ENCODE measurements around the gene SLAMF9.

GRCh38 chr1:159914252-159915018, 39.6 kb downstream of the SLAMF9 start:
- TF ChIP-seq POLR2AphosphoS5 (IDR thresholded peaks at IDR 0.05; ENCODE audit: low read depth, low read length) (no peak), SAP30 (IDR thresholded peaks at IDR 0.05; ENCODE audit: insufficient read depth, insufficient replicate concordance, low read length) (no peak), CTCF (IDR thresholded peaks at IDR 0.05; ENCODE audit: control extremely low read depth in 1 of 3, insufficient read depth in 1 of 3, low read depth in 1 of 3, low read length in 3 of 3) (no peak)

Measured in H1 (cell line).